ENCODE results near the gene JADE3. TPM values are rescaled to one million over a fixed set of nuclear protein-coding genes. Genes with fewer than 3 reads are reported as not detected.

The JADE3 gene
- total and polyA plus RNA-seq, 11 donors: 1.4 to 11.2 (median 5.9) TPM

DNA sequence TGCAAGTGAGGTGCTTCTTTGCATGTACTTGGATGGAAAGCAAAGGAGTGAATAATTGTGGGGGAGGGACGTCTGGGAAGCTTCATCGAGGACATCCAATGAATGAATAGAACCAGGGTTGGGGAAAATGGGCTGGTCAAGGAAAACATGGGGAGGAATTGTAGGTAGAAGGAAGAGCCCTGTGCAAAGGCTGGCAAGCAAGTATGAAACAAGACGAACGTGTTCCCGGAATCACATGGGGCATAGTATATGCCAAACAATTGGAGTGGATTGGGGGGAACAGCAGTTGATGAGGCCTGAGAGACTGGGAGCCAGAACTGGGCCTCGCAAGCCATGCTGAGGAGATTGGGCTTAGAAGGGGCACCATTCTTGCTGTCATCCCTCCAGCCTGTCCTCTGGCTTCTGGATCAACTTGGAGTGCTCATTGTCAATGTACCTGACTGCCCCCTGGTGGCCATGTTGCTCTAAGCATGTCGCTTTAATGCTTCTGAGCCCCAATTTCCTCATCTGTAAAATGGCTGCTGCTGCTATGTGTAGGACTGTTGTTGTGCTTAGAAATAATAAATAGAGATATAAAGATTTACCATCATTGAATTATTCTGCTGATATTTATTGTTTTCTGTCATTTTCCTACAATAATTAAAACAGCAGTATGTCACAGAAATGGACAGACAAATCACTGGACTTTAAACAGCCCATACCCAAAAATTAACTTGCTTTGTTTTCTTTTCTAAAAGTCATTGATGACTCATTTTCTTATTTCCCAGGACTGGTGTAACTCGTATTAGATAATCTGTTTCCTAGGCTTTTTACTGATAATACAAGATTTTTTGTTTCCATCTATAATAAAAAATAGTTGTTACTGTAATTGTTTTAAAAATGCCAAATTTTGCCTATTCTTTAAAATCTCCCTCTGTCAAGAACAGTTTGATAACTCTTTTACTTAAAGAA lies 66.4 kb downstream of the JADE3 start:
- TF ChIP-seq POLR2A (IDR thresholded peaks at IDR 0.05): no peak
- TF ChIP-seq, protein P1, sequence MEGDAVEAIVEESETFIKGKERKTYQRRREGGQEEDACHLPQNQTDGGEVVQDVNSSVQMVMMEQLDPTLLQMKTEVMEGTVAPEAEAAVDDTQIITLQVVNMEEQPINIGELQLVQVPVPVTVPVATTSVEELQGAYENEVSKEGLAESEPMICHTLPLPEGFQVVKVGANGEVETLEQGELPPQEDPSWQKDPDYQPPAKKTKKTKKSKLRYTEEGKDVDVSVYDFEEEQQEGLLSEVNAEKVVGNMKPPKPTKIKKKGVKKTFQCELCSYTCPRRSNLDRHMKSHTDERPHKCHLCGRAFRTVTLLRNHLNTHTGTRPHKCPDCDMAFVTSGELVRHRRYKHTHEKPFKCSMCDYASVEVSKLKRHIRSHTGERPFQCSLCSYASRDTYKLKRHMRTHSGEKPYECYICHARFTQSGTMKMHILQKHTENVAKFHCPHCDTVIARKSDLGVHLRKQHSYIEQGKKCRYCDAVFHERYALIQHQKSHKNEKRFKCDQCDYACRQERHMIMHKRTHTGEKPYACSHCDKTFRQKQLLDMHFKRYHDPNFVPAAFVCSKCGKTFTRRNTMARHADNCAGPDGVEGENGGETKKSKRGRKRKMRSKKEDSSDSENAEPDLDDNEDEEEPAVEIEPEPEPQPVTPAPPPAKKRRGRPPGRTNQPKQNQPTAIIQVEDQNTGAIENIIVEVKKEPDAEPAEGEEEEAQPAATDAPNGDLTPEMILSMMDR (IDR thresholded peaks at IDR 0.05): peak; percentile 39 to 73 (median 56)
- WGBS, 4 donors: 68 to 84% (median 72%) methylated on average over 8 of the region's 8 CpGs
- H3K36me3 ChIP-seq: no peaks in the 10 kb centered on the region
- H3K27ac ChIP-seq: no peak overlapping the region
- H3K4me1 ChIP-seq: peaks cover 0 to 5% (median 0%) of the 10 kb centered on the region in 12 donors
- ATAC-seq (peak in 3 of 4 donors; percentile 53 to 66 (median 59)), DNase-seq (peak; percentile 45 to 75 (median 63))
- intact Hi-C loops (cut with DNase I): loop anchor here in 7 of 10 donors (2.0 to 5.0 kb wide), 6 partner anchors 64 to 76 kb away; partner anchors contain the start of gene JADE3 (in 3 of the 7)
- H3K4me3 ChIP-seq: no peak overlapping the region
- peaks cover 0 to 7% (median 0%) of the 10 kb centered on the region in 12 donors for H3K9me3 ChIP-seq
- H3K27me3 ChIP-seq: peaks cover 0 to 19% (median 0%) of the 10 kb centered on the region in 9 donors

DNA sequence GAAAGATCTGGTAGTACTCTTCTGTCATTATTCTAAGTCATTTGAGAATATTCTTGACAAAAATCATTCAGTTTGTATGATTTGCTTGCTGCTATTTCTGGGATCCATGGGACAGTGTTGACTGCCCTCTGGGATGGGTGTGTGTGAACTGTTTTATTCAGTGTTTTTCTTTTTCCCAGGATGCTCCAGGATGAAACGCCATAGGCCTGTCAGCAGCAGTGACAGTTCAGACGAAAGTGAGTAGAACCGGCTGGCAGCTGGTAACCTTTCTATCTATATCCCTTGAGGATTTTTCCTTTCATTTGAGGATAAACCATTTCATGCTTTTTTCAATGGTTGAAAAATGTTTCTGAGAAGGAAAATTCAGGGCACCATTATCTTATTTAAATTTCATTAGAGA lies 72.5 kb downstream of the JADE3 start:
- peak in 1 of 4 donors; percentile 39 for ATAC-seq
- H3K27ac ChIP-seq: no peak overlapping the region
- intact Hi-C loops (cut with DNase I): loop anchor here in 1 of 10 donors (5.0 kb wide), 1 partner anchor 82 kb away; no protein-coding TSS in a partner anchor
- H3K27me3 ChIP-seq: peaks cover 0 to 19% (median 0%) of the 10 kb centered on the region in 9 donors
- H3K4me3 ChIP-seq: no peak overlapping the region
- 49 to 72% (median 60%) methylated on average over 3 of the region's 3 CpGs for WGBS, 4 donors
- DNase-seq: no peak
- H3K9me3 ChIP-seq: peaks cover 0 to 7% (median 0%) of the 10 kb centered on the region in 12 donors
- TF ChIP-seq POLR2A (IDR thresholded peaks at IDR 0.05): no peak
- TF ChIP-seq, protein P1 (IDR thresholded peaks at IDR 0.05): no peak
- H3K36me3 ChIP-seq: peaks cover 0 to 12% (median 0%) of the 10 kb centered on the region in 9 donors
- no peaks in the 10 kb centered on the region for H3K4me1 ChIP-seq

DNA sequence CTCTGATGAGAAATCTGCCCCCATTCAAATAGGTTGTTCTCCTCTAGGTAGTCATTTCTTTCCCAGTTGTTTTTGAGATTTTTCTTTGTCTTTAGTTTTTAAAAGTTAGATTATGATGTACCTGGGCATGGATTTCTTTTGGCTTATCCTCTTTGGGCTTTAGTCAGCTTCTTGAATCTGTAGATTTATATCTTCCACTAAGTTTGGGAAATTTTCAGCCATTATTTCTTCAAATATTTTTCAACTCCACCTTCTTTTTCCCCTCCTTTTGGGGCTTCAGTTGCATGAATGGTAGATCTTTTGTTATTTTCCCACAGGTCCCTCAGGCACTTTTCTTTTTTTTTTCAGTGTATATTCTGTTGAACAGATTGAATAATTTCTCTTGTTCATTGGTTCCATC lies 77.3 kb downstream of the JADE3 start:
- Histone ChIP-seq H3K4me3 (no peak overlapping the region), H3K9me3 (peaks cover 0 to 6% (median 0%) of the 10 kb centered on the region in 12 donors), H3K27me3 (peaks cover 0 to 27% (median 0%) of the 10 kb centered on the region in 9 donors), H3K27ac (no peak overlapping the region), H3K36me3 (peaks cover 0 to 12% (median 0%) of the 10 kb centered on the region in 9 donors), H3K4me1 (no peaks in the 10 kb centered on the region)
- DNase-seq (no peak), ATAC-seq (no peak)
- TF ChIP-seq, protein P1 (IDR thresholded peaks at IDR 0.05): no peak
- no peak for TF ChIP-seq POLR2A (IDR thresholded peaks at IDR 0.05)
- intact Hi-C loops (cut with DNase I): no loop called here

DNA sequence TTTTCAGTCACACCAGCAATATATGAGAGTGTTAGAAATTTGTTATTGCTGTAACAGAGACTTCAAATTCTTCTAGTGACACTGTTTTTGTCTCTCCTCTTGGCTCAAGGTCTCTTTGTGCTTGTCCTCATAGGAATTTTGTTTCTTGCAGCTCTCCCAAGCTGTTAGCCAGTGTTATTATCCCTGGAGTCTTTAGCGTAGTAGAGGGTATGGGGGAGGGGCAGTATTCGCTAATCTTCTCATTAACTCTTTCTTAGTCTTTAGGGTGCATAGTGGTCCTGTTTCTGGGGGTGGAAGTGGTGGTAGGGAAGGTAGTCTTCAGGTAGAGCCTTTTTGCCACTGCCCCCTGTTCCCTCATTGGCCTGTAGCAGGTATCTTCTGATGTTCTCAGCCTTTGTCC lies 79.4 kb downstream of the JADE3 start:
- no peaks in the 10 kb centered on the region for H3K4me1 ChIP-seq
- H3K27me3 ChIP-seq: peaks cover 0 to 31% (median 0%) of the 10 kb centered on the region in 9 donors
- H3K27ac ChIP-seq: no peak overlapping the region
- no peak for ATAC-seq
- H3K4me3 ChIP-seq: no peak overlapping the region
- DNase-seq: no peak
- intact Hi-C loops (cut with DNase I): no loop called here
- no peak for TF ChIP-seq POLR2A (IDR thresholded peaks at IDR 0.05)
- TF ChIP-seq, protein P1 (IDR thresholded peaks at IDR 0.05): no peak
- 47 to 53% (median 49%) methylated on average over 2 of the region's 2 CpGs for WGBS, 4 donors
- H3K9me3 ChIP-seq: peaks cover 0 to 6% (median 0%) of the 10 kb centered on the region in 12 donors
- peaks cover 0 to 7% (median 0%) of the 10 kb centered on the region in 9 donors for H3K36me3 ChIP-seq

All from heart left ventricle (tissue), 16 donors.